SU-DHL-6 (cell line): ENCODE results near the gene RNF214.

Experiments used
- H2AFZ ChIP-seq: fragments of 200-600 bp; sonication (generic); 2 replicates; pipeline ENCODE4 v1.6.1; 2014; ENCODE audit warnings: low read depth, mild to moderate bottlenecking, moderate library complexity, mixed read lengths, antibody characterized with exemption, low read length; ENCODE audit not compliant: severe bottlenecking
- H3F3A ChIP-seq: fragments of 200-600 bp; shearing (Covaris generic); 2 replicates; pipeline ENCODE4 v1.6.0; 2016; ENCODE audit warnings: antibody characterized with exemption, mild to moderate bottlenecking; ENCODE audit not compliant: insufficient read depth
- H3K27ac ChIP-seq: fragments of 200-600 bp; sonication (generic); 2 replicates; pipeline ENCODE4 v1.5.1; 2016; ENCODE audit warnings: low read depth, mild to moderate bottlenecking, low read length, moderate library complexity, mixed read lengths
- H3K27me3 ChIP-seq: fragments of 200-600 bp; sonication (generic), shearing (Covaris generic); 2 replicates; pipeline ENCODE4 v1.6.0; 2014; ENCODE audit warnings: mild to moderate bottlenecking, low read length
- H3K36me3 ChIP-seq: fragments of 200-600 bp; sonication (generic); 2 replicates; pipeline ENCODE4 v1.6.1; 2014; ENCODE audit warnings: mild to moderate bottlenecking, low read length, mixed read lengths
- H3K4me2 ChIP-seq: fragments of 300-600, 200-600 bp; shearing (Covaris generic), sonication (generic); 2 replicates; pipeline ENCODE4 v1.6.0; 2014; ENCODE audit warnings: low read length, low read depth, mild to moderate bottlenecking; ENCODE audit not compliant: poor library complexity, severe bottlenecking
- H3K4me3 ChIP-seq: fragments of 200-600 bp; sonication (generic); 2 replicates; pipeline ENCODE4 v1.5.1; 2014; ENCODE audit warnings: antibody characterized with exemption, low read length, mild to moderate bottlenecking, mixed read lengths; ENCODE audit not compliant: insufficient read depth, poor library complexity, severe bottlenecking
- H3K79me2 ChIP-seq: fragments of 200-600 bp; sonication (generic); 2 replicates; pipeline ENCODE4 v1.6.1; 2014; ENCODE audit warnings: mild to moderate bottlenecking, low read length, moderate library complexity; ENCODE audit not compliant: insufficient read depth
- H3K9ac ChIP-seq: fragments of 200-600 bp; sonication (generic); 2 replicates; pipeline ENCODE4 v1.7.0; 2014; ENCODE audit warnings: mild to moderate bottlenecking, low read length
- H3K9me2 ChIP-seq: fragments of 200-600 bp; sonication (generic); replicated peaks from 2 replicates; pipeline ENCODE4 v1.6.1; 2014; ENCODE audit warnings: low read length; ENCODE audit not compliant: insufficient read depth
- H3K9me3 ChIP-seq: fragments of 200-600 bp; sonication (generic); 2 replicates; pipeline ENCODE4 v1.6.1; 2014; ENCODE audit warnings: low read length, mixed read lengths; ENCODE audit not compliant: insufficient read depth
- H4K20me1 ChIP-seq: fragments of 200-600 bp; sonication (generic); 2 replicates; pipeline ENCODE4 v1.6.1; 2014; ENCODE audit warnings: low read depth, mild to moderate bottlenecking, antibody characterized with exemption, low read length, moderate library complexity, mixed read lengths
- CTCF ChIP-seq: fragments of 200-600 bp; sonication (generic); IDR thresholded peaks from one replicate; pipeline ENCODE4 v1.5.1; 2017; ENCODE audit warnings: antibody characterized with exemption, mild to moderate bottlenecking, low read length, moderate library complexity; ENCODE audit not compliant: insufficient read depth, poor library complexity, severe bottlenecking
- EZH2phosphoT487 ChIP-seq: fragments of 200-600 bp; sonication (generic), shearing (Covaris generic); conservative IDR thresholded peaks from 2 replicates; pipeline ENCODE4 v1.6.1; 2018; ENCODE audit warnings: mild to moderate bottlenecking, antibody characterized with exemption, low read length, moderate library complexity, mixed read lengths

The RNF214 gene

GRCh38 chr11:117292616-117293015 lies 60.1 kb downstream of the RNF214 start:
- H3K36me3 ChIP-seq, result no peaks in the 10 kb centered on the region
- no peaks in the 10 kb centered on the region for H3K9me3 ChIP-seq
- no peaks in the 10 kb centered on the region for H3K9me2 ChIP-seq
- H4K20me1 ChIP-seq, result no peaks in the 10 kb centered on the region
- no peak overlapping the region for H2AFZ ChIP-seq
- H3K27ac ChIP-seq, result no peak overlapping the region
- H3K79me2 ChIP-seq, result no peaks in the 10 kb centered on the region
- no peaks in the 10 kb centered on the region for H3F3A ChIP-seq
- no peak overlapping the region for H3K4me3 ChIP-seq
- TF ChIP-seq CTCF (no peak), EZH2phosphoT487 (no peak)
- no peak overlapping the region for H3K9ac ChIP-seq
- no peak overlapping the region for H3K4me2 ChIP-seq
- H3K27me3 ChIP-seq, result no peaks in the 10 kb centered on the region

GRCh38 chr11:117295438-117296137 lies 63.1 kb downstream of the RNF214 start:
- TF ChIP-seq CTCF (no peak), EZH2phosphoT487 (no peak)
- H3K9me3 ChIP-seq, result no peaks in the 10 kb centered on the region

GRCh38 chr11:117296881-117297280 lies 64.4 kb downstream of the RNF214 start:
- H3F3A ChIP-seq, result no peaks in the 10 kb centered on the region
- no peak overlapping the region for H3K4me3 ChIP-seq
- no peak overlapping the region for H2AFZ ChIP-seq
- H3K27ac ChIP-seq, result no peak overlapping the region
- H3K27me3 ChIP-seq, result no peaks in the 10 kb centered on the region
- no peaks in the 10 kb centered on the region for H3K36me3 ChIP-seq
- H3K9me2 ChIP-seq, result no peaks in the 10 kb centered on the region
- no peaks in the 10 kb centered on the region for H3K9me3 ChIP-seq
- H4K20me1 ChIP-seq, result no peaks in the 10 kb centered on the region
- no peak for TF ChIP-seq CTCF
- no peak for TF ChIP-seq EZH2phosphoT487
- no peak overlapping the region for H3K9ac ChIP-seq
- H3K4me2 ChIP-seq, result no peak overlapping the region
- no peaks in the 10 kb centered on the region for H3K79me2 ChIP-seq

More at GRCh38 chr11:117295438-117296137, 63.1 kb downstream of the RNF214 start:
- H3K4me3 ChIP-seq, result no peak overlapping the region
- H3K27ac ChIP-seq, result no peak overlapping the region
- H3K36me3 ChIP-seq, result no peaks in the 10 kb centered on the region
- no peaks in the 10 kb centered on the region for H3K9me2 ChIP-seq
- no peaks in the 10 kb centered on the region for H3K79me2 ChIP-seq
- H3K27me3 ChIP-seq, result no peaks in the 10 kb centered on the region
- H2AFZ ChIP-seq, result no peak overlapping the region
- H3F3A ChIP-seq, result no peaks in the 10 kb centered on the region
- no peaks in the 10 kb centered on the region for H4K20me1 ChIP-seq
- no peak overlapping the region for H3K4me2 ChIP-seq
- H3K9ac ChIP-seq, result no peak overlapping the region
